ENCODE measurements around the gene TLR3. TPM values are rescaled to one million over a fixed set of nuclear protein-coding genes. Genes with fewer than 3 reads are reported as not detected.
A peak's percentile ranks its signal among the peaks of the same experiment; 100 is the strongest.

Gene TLR3
- not detected in 2 replicates for total RNA-seq

GRCh38 chr4:186068581-186069348 lies at the start of gene TLR3:
TLR3 (plus strand) TSS chr4:186069156; CDS start chr4:186076620, 7,464 bp downstream.
- ATAC-seq (ENCODE audit: low read depth) (no peak), DNase-seq (no peak)
- peaks cover 7% of the 10 kb centered on the region for H3K4me1 Mint-ChIP-seq
- TF ChIP-seq CTCF (IDR thresholded peaks at IDR 0.05) = no peak
- H3K36me3 Mint-ChIP-seq (ENCODE audit: low read depth) = no peaks in the 10 kb centered on the region
- peaks cover 37% of the 10 kb centered on the region for H3K27me3 Mint-ChIP-seq
- no peak within 1 kb of the TSS for H3K27ac Mint-ChIP-seq
- peak within 1 kb of the TSS; percentile 71 for H3K4me3 Mint-ChIP-seq
- intact Hi-C loops (cut with micrococcal nuclease) = loop anchor here (1.0 to 2.0 kb wide), 3 partner anchors 69 to 519 kb away; no protein-coding TSS in a partner anchor
- no peaks in the 10 kb centered on the region for H3K9me3 Mint-ChIP-seq
- CTCF ChIA-PET = interaction anchor here (1.0 to 2.9 kb wide), 7 partner anchors 9 to 519 kb away, joined by 3 to 16 read pairs (median 3); no protein-coding TSS in a partner anchor
- POLR2A ChIA-PET = interaction anchor here (1.1 kb wide), 1 partner anchor 123 kb away, joined by 3 read pairs; the partner anchor contains the start of gene CYP4V2

GRCh38 chr4:186019269-186019668 lies 49.7 kb upstream of the TLR3 start:
- POLR2A ChIA-PET = no interaction called here
- TF ChIP-seq CTCF (IDR thresholded peaks at IDR 0.05) = no peak
- H3K27me3 Mint-ChIP-seq = peaks cover 3% of the 10 kb centered on the region
- no peak overlapping the region for H3K4me3 Mint-ChIP-seq
- no peaks in the 10 kb centered on the region for H3K4me1 Mint-ChIP-seq
- H3K9me3 Mint-ChIP-seq = peaks cover 2% of the 10 kb centered on the region
- H3K27ac Mint-ChIP-seq = no peak overlapping the region
- DNase-seq (no peak), ATAC-seq (ENCODE audit: low read depth) (no peak)
- CTCF ChIA-PET = interaction anchor here (1.2 kb wide), 1 partner anchor 379 kb away, joined by 3 read pairs; no protein-coding TSS in a partner anchor
- intact Hi-C loops (cut with micrococcal nuclease) = no loop called here
- H3K36me3 Mint-ChIP-seq (ENCODE audit: low read depth) = no peaks in the 10 kb centered on the region

- H3K4me1 Mint-ChIP-seq = no peaks in the 10 kb centered on the region
- ATAC-seq (ENCODE audit: low read depth) = no peak
Observed at GRCh38 chr4:186020106-186020792, 48.7 kb upstream of the TLR3 start.

GRCh38 chr4:186020793-186021407 lies 48.1 kb upstream of the TLR3 start:
- H3K4me3 Mint-ChIP-seq = no peak overlapping the region
- H3K27me3 Mint-ChIP-seq = peaks cover 9% of the 10 kb centered on the region
- no peak for TF ChIP-seq CTCF (IDR thresholded peaks at IDR 0.05)
- no peaks in the 10 kb centered on the region for H3K4me1 Mint-ChIP-seq
- no peak for ATAC-seq (ENCODE audit: low read depth)
- peaks cover 2% of the 10 kb centered on the region for H3K9me3 Mint-ChIP-seq
- DNase-seq = no peak
- ChIA-PET CTCF (interaction anchor here (1.0 to 1.2 kb wide), 5 partner anchors 47 to 980 kb away, joined by 3 to 6 read pairs (median 3); partner anchors contain the start of gene TLR3), POLR2A (no interaction called here)
- no peak overlapping the region for H3K27ac Mint-ChIP-seq
- intact Hi-C loops (cut with micrococcal nuclease) = no loop called here
- no peaks in the 10 kb centered on the region for H3K36me3 Mint-ChIP-seq (ENCODE audit: low read depth)

More at GRCh38 chr4:186020106-186020792, 48.7 kb upstream of the TLR3 start:
- Mint-ChIP-seq H3K4me3 (no peak overlapping the region), H3K9me3 (peaks cover 2% of the 10 kb centered on the region), H3K27ac (no peak overlapping the region), H3K27me3 (peaks cover 7% of the 10 kb centered on the region), H3K36me3 (ENCODE audit: low read depth) (no peaks in the 10 kb centered on the region)
- DNase-seq = no peak
- POLR2A ChIA-PET = no interaction called here
- CTCF ChIA-PET = interaction anchor here (1.2 kb wide), 1 partner anchor 380 kb away, joined by 3 read pairs; no protein-coding TSS in a partner anchor
- intact Hi-C loops (cut with micrococcal nuclease) = no loop called here
- TF ChIP-seq CTCF (IDR thresholded peaks at IDR 0.05) = no peak

Data from activated B cell treated with CpG ODN at 0.5 μM for 24 hours (primary cell).